ENCODE measurements around the gene C16orf74.

DNA sequence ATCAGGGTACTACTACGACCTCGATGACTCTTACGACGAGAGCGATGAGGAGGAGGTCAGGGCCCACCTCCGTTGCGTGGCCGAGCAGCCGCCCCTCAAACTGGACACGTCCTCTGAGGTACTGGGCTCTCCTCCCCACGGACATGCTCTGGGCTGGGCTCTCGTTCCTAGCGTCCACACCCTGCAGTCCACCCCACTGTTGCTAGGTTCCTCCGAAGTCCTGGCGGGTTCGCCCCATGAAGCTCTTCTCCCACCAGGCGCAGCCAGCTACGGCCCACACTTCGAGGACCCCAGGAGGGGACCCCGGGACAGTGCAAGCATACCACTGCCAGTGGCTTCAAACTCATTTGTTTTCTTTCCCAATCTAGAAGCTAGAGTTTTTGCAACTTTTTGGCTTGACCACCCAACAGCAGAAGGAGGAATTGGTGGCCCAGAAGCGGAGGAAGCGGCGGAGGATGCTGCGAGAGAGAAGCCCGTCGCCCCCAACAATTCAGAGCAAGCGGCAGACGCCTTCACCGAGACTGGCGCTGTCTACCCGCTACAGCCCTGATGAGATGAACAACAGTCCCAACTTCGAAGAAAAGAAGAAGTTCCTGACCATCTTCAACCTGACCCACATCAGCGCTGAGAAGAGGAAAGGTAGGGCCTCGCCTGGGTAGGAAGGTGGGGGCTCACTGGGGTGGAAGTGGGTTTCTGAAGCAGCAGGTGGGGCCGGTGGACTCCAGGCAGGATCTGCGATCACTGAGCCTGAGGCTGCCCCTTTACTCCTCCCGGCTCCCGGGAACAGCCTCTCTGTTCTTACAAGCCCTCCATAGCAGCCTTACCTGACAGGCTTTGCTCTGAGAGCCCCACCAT lies 87.7 kb downstream of the C16orf74 start:
- TF ChIP-seq, protein P1, sequence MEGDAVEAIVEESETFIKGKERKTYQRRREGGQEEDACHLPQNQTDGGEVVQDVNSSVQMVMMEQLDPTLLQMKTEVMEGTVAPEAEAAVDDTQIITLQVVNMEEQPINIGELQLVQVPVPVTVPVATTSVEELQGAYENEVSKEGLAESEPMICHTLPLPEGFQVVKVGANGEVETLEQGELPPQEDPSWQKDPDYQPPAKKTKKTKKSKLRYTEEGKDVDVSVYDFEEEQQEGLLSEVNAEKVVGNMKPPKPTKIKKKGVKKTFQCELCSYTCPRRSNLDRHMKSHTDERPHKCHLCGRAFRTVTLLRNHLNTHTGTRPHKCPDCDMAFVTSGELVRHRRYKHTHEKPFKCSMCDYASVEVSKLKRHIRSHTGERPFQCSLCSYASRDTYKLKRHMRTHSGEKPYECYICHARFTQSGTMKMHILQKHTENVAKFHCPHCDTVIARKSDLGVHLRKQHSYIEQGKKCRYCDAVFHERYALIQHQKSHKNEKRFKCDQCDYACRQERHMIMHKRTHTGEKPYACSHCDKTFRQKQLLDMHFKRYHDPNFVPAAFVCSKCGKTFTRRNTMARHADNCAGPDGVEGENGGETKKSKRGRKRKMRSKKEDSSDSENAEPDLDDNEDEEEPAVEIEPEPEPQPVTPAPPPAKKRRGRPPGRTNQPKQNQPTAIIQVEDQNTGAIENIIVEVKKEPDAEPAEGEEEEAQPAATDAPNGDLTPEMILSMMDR (IDR thresholded peaks at IDR 0.05; ENCODE audit: insufficient read depth, low read length, poor library complexity, severe bottlenecking): no peak
- TF ChIP-seq EZH2phosphoT487 (conservative IDR thresholded peaks at IDR 0.05; ENCODE audit: low read length): no peak

All from SU-DHL-6 (cell line).